GM12873 (cell line): ENCODE data around the gene GGTLC2.

Experiments used
- CTCF ChIP-seq: IDR thresholded peaks from 2 replicates; pipeline ENCODE4 v1.5.1; 2012; ENCODE audit warnings: low read depth, mild to moderate bottlenecking, moderate library complexity, low read length, control low read depth; ENCODE audit not compliant: insufficient read depth; ENCODE audit errors: missing control alignments

Gene GGTLC2

GRCh38 chr22:22663861-22664800 is 19.7 kb downstream of the GGTLC2 start:
- no peak for TF ChIP-seq CTCF

- TF ChIP-seq CTCF: peak; percentile 74
These were observed 22.1 kb downstream of the GGTLC2 start for GRCh38 chr22:22666307-22667091.

GRCh38 chr22:22667966-22668880 is 23.8 kb downstream of the GGTLC2 start:
- no peak for TF ChIP-seq CTCF

GRCh38 chr22:22669093-22669492 is 24.7 kb downstream of the GGTLC2 start:
- no peak for TF ChIP-seq CTCF

GRCh38 chr22:22670076-22670795 is 25.8 kb downstream of the GGTLC2 start:
- TF ChIP-seq CTCF: no peak

- no peak for TF ChIP-seq CTCF
These were observed 27.1 kb downstream of the GGTLC2 start for GRCh38 chr22:22671506-22671905.
